ENCODE measurements around the gene IRX6.

The IRX6 gene

DNA sequence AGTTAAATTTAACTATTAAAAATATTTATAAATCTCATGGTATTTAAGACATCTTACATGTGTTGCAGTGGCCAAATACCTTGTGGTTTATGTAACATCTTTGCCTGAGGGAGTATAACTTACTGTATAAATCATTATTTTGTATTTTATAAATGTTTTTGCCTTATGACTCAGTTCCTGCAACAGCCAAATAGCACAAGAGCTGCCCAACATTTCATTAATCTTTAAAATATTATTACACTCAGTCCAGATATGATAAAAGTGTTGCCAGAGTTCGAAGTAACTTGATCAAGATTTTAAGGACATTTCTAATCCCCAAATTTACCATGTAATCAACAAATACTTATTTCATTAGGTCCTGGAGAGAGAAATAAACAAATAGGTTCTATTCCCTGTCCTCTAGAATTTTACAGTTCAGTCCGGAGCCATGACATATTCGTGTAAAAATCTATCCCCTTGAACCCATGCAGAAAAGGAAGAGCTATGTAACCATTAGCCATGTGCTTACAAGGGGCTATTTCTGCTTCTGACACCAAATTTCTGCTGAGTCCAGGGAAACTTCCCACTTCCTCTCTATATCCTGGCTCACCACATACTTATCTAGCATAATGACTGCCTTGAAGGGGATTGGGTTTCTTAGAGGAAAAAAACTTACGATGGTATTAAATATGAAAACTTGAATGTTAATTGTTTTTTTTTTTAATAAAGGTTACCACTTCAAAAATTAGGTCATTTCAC is 44.0 kb downstream of the IRX6 start:
- no peak for FAIRE-seq

DNA sequence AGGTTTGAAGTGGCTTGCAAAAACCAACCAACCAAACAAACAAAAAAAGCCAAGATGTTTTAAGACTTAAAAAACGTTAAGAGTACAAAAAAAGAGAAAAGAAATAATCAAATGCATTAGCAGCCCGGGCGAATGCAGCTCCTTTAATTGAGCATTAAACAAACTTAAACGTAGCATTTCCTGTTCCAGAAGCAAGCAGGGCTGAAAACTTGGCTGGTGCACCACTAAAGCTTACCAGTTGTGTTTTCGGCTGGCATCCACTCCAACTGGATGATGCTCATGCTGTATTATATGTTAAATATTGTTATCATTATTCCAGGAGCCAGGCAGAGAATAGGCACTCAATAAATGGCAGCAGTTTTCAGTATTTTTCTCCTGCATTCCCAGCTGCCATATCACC is 45.1 kb downstream of the IRX6 start:
- no peak for FAIRE-seq

DNA sequence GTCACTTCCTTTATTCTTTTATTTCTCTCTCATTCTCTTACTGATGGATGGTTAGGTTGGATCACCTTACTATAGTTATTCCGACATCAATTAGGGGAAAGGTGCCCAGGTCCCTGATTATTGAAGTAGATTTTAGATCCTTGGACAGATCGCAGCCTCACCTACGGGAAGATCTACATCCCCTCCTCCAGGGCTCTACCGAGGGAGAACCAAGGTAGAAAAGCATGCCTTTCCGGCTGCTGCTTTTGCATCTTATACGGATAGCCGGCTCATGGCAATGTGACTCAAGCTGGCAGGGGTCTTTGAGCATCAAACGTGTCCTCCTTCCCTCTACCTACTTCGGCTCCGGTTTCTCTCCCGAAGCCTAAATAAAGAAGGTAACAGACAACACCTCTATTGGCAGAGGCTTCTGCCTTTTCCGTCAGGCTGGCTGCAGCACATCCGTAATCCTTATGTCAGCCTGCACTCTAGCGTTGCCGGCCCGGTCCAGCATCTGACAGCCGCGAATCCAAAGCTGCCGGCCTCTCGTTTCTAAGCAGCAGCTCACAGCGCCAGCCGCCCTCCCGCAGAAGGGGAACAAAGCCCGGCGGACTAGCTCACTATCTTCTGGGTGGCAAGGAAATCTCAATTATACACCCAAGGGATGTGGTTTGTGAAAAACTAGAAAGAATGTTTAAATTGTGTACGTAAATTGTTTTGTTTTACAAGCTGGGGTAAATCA is 46.9 kb downstream of the IRX6 start:
- FAIRE-seq: no peak

DNA sequence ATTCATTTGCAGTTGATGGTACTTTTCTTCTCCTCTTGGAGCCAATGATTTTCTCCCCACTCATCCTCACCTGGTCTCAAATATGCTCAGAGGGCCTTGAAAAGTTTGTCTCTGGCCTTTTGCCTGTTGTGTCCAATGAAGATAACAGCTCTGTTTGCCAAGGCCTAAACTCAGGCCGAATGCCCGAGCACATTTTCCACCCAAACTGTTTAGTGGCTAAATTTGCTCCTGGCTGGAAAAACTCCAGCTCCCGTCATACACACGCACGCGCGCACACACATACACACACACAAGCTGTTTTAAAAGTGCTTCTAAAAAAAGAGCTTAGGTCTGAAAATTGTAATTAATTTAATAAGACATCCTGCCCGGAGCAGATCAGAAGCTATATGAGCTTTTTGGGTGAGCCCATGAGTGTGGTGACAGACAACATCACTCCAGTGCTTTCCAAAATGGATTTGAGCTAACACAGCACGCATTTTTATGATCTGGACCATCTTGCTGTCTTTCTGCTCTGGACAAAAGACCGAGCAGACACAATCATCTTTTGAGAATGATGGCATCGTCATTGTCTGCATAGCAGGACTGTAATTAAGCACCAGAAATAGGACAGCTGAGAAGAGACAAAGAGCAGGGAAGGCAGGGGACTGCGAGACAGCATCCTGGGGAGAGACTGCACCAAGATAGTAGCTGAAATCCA is 48.9 kb downstream of the IRX6 start:
- FAIRE-seq: no peak

DNA sequence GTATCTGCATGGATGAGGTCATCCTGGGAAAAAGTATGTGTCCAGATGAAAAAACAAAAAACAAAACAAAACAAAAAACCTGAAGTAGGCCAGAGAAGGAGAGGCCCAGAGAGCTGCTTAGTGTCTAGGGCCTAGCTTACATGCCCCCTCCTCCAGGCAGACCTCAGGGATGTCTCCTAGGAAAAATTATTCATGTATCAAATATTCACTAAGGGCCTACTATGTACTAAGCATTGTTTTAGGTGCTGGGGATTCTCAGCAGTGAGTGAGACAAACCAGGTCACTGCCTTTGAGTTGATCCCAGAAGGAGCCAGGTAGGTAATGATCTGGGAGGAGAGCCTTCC is 49.5 kb downstream of the IRX6 start:
- no peak for FAIRE-seq

DNA sequence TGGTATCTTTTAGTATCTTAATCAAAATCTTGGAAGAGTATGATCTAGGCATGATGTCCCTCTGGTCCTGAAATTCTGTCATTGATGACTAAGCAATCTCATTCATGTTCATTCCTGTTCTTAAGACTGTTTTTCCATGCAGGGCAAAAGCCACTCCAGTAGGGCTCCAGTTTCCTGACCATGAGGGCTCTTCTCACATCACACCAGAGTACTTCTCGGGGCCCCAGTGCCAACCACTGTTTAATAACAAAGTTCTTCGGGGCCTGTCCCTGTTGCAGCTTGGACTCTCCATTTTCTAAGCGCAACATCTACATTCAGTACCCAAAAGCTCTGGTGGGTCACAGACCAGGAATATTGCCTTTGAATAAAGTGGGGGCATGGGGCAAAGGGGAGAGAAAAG is 52.0 kb downstream of the IRX6 start:
- FAIRE-seq: no peak

DNA sequence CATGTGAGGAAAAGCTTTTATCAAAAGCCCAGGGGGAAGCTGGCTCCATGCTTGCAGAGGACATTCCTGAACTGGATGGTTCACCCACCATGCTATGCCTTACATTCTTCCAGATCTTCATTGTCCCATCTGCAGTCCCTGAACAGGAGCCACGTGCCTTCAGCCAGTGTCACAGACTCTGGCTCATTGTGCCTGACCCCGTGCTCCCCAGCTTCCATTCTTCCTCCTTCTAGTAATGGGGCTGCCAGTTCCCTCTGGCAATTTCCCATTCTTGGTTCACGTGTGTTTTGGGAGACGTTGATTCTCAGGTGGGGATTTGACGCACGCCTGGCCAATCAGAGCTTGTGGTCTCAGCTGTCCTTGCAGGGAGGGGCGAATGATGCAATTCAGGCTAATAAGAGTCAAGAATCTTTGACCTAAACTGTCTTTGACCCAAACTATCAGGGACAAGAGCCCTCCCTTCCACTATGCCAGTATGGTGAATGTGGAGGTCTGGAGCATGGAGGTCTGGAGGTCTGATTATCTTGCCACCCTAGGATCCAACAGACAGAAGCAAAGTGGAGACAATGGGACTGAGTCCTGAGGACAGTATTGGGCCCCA is 52.7 kb downstream of the IRX6 start:
- no peak for FAIRE-seq

DNA sequence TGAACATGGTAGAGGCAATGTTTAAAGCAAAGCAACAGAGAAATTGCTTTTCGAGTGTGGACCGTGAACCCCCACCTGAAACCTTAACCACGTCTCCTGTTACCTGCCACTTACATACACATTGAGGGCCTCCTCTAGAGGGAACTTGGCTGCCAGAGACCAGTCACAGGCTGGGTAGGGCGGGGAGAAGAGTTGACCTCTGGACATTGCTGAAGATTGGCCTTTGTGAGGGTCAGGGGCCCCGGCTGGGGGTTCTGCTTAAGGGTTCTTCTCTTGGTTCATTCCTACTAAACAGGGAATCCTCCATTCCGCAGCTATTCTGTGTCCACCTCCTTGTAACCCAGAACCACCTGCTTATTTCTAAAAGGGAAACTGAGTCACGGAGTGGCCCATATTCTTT is 53.8 kb downstream of the IRX6 start:
- no peak for FAIRE-seq

DNA sequence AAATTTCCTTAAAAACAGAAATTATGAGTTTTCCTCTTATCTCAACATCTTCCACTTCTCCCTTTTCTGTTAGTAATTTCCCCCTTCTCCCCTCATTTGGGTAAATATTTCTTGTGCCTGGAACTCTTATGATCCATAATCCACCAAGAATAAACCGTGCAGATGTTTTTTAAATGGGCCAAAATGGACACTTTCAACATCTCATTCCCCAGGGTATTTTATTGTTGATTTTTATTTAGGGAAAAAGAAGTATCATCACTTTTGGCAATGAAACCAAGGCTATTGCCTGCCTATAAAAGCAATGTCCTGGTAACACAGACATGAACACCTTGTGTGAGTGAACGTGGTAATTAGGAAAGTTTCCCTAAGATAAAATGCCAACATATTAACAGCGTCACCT is 54.6 kb downstream of the IRX6 start:
- FAIRE-seq: no peak

DNA sequence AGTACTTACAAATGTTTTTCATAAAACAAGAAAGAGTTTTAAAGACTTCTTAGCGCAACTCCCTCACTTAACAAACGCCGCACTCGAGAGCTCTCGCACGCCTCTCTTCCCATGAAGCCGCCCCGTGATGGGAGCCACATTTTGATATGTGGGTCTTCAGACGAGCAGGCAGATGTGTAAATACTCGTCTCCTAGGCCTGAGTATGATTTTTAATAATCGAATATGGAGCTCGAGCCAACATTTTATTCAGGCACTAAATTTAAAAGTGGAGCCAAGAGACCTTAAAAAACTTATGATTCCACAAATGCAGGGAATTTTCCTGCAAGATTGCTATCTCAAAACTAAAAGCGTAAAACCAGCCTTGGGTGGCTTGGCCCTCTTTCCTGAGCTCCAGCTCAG is 55.4 kb downstream of the IRX6 start:
- no peak for FAIRE-seq

DNA sequence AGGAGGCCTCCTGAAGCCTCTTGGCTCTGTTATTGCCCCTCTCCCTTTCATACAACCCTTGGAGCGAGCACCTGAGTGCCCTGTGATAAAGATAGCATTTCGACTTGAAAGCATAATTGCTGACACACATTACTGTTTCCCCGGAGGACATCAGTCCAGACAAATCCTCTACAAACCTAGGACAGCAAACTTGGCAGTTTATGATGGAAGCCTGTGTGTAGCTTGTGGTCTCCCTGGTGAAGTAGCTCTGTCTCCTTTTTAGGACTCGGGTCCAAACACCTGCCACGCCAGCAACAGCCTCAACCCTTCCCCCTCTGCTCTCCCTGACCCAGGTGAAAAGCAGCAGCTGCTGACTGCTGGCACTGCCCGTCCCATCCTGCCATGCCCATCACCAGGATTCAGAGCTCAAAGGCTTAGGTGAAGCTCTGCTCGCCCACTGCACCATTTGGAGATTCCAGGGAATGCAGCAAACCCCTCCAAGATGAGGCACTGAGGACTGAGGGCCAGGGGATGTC is 55.9 kb downstream of the IRX6 start:
- FAIRE-seq: no peak

All from colon (tissue), 2 donors.